Ascending aorta (tissue), 2 donors: ENCODE data around the gene EIF5AL1. TPM values are rescaled to one million over a fixed set of nuclear protein-coding genes. Genes with fewer than 3 reads are reported as not detected.
"Not testable (repeated sequence)": the region's sequence is repeated elsewhere in the genome, so short reads cannot be mapped to it uniquely, and the experiment has no call there.

Experiments used
- DNase-seq, 2 donors: peaks; one replicate each; pipeline ENCODE4 v3.0.0-alpha.2; 2019; ENCODE audit warnings: low spot score in 2 of 2
- H3K27ac ChIP-seq, 2 donors: fragments of 200-600 bp; sonication (generic); one replicate each; pipeline ENCODE4 v1.5.1; 2016 to 2017; ENCODE audit warnings: mild to moderate bottlenecking in 1 of 2
- H3K27me3 ChIP-seq: fragments of 200-600 bp; sonication (generic); one replicate; pipeline ENCODE4 v1.5.1; 2017
- H3K36me3 ChIP-seq, 2 donors: fragments of 200-600 bp; sonication (generic); one replicate each; pipeline ENCODE4 v1.5.1; 2016
- H3K4me1 ChIP-seq, 2 donors: fragments of 200-600 bp; sonication (generic); one replicate each; pipeline ENCODE4 v1.5.1; 2016 to 2017; ENCODE audit warnings: mild to moderate bottlenecking in 1 of 2
- H3K4me3 ChIP-seq, 2 donors: fragments of 200-600 bp; sonication (generic); one replicate each; pipeline ENCODE4 v1.5.1; 2016 to 2017; ENCODE audit warnings: mild to moderate bottlenecking in 1 of 2
- H3K9me3 ChIP-seq, 2 donors: fragments of 200-600 bp; sonication (generic); one replicate each; pipeline ENCODE4 v1.5.1; 2016
- CTCF ChIP-seq, 3 experiments: fragments of 200-600 bp in 2 of 3; fragments of 450-650 bp in 1 of 3; sonication (generic) in 2 of 3; IDR thresholded peaks; one replicate each; pipeline ENCODE4 v1.5.1; 2016 to 2019; ENCODE audit warnings: antibody characterized with exemption in 3 of 3, mild to moderate bottlenecking in 1 of 3, moderate library complexity in 1 of 3
- intact Hi-C: fragments of 100-400 bp; cut with DNase I; formaldehyde crosslinking; loops from one replicate; pipeline ENCODE4 v1.15.1; 2023
- total RNA-seq: library from RNA; depleted of rRNA; stranded (reverse); fragments of >200 nt; gene quantifications from one replicate; pipeline ENCODE4 v1.1.0, GENCODE V29; 2016

EIF5AL1 gene
- total RNA-seq, 1 donor from 2014 or later, result 0.21 TPM

GRCh38 chr10:79552143-79552542 is 39.8 kb downstream of the EIF5AL1 start:
- Histone ChIP-seq H3K27me3 (no peaks in the 10 kb centered on the region), H3K4me1 (no peaks in the 10 kb centered on the region)

GRCh38 chr10:79555354-79556309 is 43.3 kb downstream of the EIF5AL1 start:
- H3K27ac ChIP-seq, result no peak overlapping the region
- no peak for DNase-seq
- intact Hi-C loops, result no loop called here

More at GRCh38 chr10:79552143-79552542, 39.8 kb downstream of the EIF5AL1 start:
- Histone ChIP-seq H3K4me3 (no peak overlapping the region), H3K27ac (no peak overlapping the region), H3K36me3 (no peaks in the 10 kb centered on the region), H3K9me3 (no peaks in the 10 kb centered on the region)
- no peak for DNase-seq
- intact Hi-C loops, result no loop called here
- TF ChIP-seq CTCF (IDR thresholded peaks at IDR 0.05), result no peak

GRCh38 chr10:79556961-79557360 is 44.6 kb downstream of the EIF5AL1 start:
- H3K36me3 ChIP-seq, intact Hi-C loops, H3K4me1 ChIP-seq, DNase-seq, H3K9me3 ChIP-seq, H3K4me3 ChIP-seq, H3K27ac ChIP-seq, H3K27me3 ChIP-seq: not testable (repeated sequence)

More at GRCh38 chr10:79555354-79556309, 43.3 kb downstream of the EIF5AL1 start:
- H3K4me3 ChIP-seq, result no peak overlapping the region
- H3K4me1 ChIP-seq, result no peaks in the 10 kb centered on the region
- H3K9me3 ChIP-seq, result no peaks in the 10 kb centered on the region
- no peaks in the 10 kb centered on the region for H3K36me3 ChIP-seq
- no peaks in the 10 kb centered on the region for H3K27me3 ChIP-seq
- no peak for TF ChIP-seq CTCF (IDR thresholded peaks at IDR 0.05)

GRCh38 chr10:79559726-79560125 is 47.4 kb downstream of the EIF5AL1 start:
- intact Hi-C loops, result no loop called here
- no peak overlapping the region for H3K27ac ChIP-seq
- DNase-seq, result no peak
- no peaks in the 10 kb centered on the region for H3K9me3 ChIP-seq
- H3K4me3 ChIP-seq, result no peak overlapping the region
- no peak for TF ChIP-seq CTCF (IDR thresholded peaks at IDR 0.05)
- no peaks in the 10 kb centered on the region for H3K4me1 ChIP-seq
- H3K36me3 ChIP-seq, result no peaks in the 10 kb centered on the region
- H3K27me3 ChIP-seq, result no peaks in the 10 kb centered on the region

- intact Hi-C loops, result no loop called here
- no peak for TF ChIP-seq CTCF (IDR thresholded peaks at IDR 0.05)
- H3K27me3 ChIP-seq, result no peaks in the 10 kb centered on the region
- H3K9me3 ChIP-seq, result no peaks in the 10 kb centered on the region
- DNase-seq, result no peak
- no peaks in the 10 kb centered on the region for H3K4me1 ChIP-seq
- H3K27ac ChIP-seq, result no peak within 1 kb of the TSS
- no peaks in the 10 kb centered on the region for H3K36me3 ChIP-seq
- no peak within 1 kb of the TSS for H3K4me3 ChIP-seq
Measured at GRCh38 chr10:79560160-79560709, 47.9 kb downstream of the EIF5AL1 start, which contains the start of gene SFTPA2. SFTPA2 (minus strand) TSS chr10:79560407; CDS start chr10:79559483, 924 bp downstream.

GRCh38 chr10:79561257-79561656 is 48.9 kb downstream of the EIF5AL1 start:
- no peak for TF ChIP-seq CTCF (IDR thresholded peaks at IDR 0.05)
- intact Hi-C loops, result no loop called here

More at GRCh38 chr10:79561257-79561656, 48.9 kb downstream of the EIF5AL1 start:
- no peak overlapping the region for H3K27ac ChIP-seq
- H3K27me3 ChIP-seq, result no peaks in the 10 kb centered on the region
- no peak overlapping the region for H3K4me3 ChIP-seq
- no peak for DNase-seq
- H3K9me3 ChIP-seq, result no peaks in the 10 kb centered on the region
- no peaks in the 10 kb centered on the region for H3K36me3 ChIP-seq
- no peaks in the 10 kb centered on the region for H3K4me1 ChIP-seq
